Measurements from ENCODE around the gene PTOV1.

The PTOV1 gene

GRCh38 chr19:49845414-49845813 is 5.5 kb upstream of the PTOV1 start:
- DNase-seq, result no peak

DNA sequence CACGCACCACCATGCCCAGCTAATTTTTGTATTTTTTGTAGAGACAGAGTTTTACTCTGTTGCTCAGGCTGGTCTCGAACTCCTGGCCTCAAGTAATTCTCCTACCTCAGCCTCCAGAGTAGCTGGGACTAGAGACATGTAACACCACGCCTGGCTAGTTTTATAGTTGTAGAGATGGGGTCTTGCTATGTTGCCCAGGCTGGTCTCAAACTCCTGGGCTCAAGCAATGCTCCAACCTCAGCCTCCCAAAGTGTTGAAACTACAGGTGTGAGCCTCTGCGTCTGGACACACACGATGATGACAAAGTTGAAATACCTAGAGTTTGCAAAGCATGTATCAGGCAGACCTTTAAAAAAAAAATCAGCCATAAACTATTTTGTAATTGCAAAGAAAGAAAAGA is 4.6 kb upstream of the PTOV1 start:
- no peak for DNase-seq

DNA sequence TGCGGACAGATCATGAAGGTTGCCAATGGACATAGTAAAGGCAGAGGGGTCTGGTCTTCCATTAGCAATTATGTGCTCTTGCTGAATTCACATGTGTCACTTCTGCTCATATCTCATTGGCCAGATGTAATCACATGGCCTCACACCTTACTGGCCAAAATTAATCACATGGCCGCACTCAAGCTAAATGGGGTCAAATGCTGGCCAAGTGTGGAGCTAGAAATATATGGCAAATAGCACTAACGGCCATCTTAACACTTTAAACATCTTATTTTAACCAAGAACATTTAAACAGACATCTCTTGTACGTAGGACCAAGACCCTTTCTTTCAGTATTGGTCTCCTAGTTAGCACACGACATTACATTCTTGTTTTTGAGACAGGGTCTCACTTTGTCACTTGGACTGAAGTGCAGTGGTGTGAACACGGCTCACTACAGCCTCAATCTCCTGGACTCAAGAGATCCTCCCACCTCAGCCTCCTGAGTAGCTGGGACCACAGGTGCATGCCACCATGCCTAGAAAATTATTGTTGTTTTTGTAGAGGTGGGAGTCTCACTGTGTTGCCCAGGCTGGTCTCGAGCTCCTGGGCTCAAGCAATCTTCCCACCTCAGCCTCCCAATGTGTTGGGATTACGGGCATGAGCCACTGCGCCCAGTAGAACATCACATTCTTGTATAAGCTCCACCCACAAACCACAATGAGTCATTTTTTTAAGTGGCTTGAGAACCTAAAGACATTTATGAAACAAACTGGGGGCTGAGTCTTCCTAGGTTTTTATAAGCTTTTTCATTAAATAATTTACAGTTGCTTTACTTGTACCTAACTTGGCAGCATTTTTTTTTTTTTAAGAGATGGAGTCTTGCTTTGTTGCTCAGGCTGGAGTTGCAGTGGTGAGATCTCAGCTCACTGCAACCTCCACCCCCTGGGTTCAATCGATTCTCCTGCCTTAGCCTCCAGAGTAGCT is 2.9 kb upstream of the PTOV1 start:
- no peak for DNase-seq

DNA sequence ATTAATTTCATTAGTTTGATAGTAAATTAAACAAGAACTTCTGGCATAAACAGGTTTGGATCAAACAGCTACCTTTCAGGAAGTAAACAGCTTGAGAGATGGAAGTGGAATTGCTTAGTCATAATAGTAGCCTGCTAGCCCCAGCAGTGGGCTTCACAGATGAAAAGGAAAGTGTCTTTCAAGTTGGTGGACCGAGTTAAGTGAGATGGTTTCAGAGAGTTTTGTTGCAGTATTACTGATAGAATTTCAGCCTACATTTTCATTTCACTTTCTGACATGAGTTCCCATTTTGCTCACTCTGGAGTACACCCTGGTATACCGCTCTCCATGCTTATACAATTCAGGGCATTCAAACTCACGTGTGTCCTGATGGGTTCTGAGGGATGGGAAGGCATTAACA is 2.0 kb upstream of the PTOV1 start:
- no peak for DNase-seq

DNA sequence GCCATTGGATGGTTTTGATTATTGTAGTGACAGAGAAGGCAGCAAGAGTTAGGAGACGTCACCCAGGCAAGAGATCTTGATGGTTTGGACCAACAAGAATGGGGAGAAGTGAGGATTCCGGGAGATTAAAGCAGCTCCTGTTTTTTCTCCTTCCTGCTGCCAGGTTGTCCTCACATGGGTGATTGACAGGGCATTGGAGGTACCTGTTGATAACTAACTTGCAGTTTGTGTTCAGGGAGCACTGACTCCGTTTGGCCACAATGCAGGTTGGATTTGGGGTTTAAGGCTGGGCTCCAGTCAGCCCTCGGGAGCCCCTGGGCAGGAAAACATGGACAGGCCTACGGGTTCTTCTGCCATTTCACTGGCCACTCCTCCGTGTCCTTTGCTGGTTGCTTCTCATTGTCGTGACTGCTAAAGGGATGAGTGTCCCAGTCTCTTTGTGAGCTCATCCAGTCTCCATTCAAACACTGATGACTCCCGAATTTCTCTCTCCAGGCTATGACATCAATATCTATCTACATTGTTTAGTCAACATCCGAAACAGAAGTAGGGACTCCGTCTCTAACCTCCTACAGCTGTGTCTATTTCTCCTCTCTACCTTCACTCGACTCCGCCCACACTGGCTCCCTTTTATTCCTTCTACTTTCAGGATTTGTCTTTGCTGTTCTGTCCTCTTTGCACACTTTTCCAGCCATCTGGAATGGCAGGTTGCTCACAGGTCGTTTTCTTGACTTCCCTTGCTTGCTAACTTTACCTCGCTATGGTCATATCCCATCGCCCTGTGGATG is 1.3 kb upstream of the PTOV1 start:
- no peak for DNase-seq

- DNase-seq, result no peak
Observed at GRCh38 chr19:49850221-49850486, 805 bp upstream of the PTOV1 start.

GRCh38 chr19:49851456-49852259 is 699 bp downstream of the PTOV1 start:
- no peak for DNase-seq

- DNase-seq, result no peak
Observed at GRCh38 chr19:49852631-49853126, 1.7 kb downstream of the PTOV1 start.

DNA sequence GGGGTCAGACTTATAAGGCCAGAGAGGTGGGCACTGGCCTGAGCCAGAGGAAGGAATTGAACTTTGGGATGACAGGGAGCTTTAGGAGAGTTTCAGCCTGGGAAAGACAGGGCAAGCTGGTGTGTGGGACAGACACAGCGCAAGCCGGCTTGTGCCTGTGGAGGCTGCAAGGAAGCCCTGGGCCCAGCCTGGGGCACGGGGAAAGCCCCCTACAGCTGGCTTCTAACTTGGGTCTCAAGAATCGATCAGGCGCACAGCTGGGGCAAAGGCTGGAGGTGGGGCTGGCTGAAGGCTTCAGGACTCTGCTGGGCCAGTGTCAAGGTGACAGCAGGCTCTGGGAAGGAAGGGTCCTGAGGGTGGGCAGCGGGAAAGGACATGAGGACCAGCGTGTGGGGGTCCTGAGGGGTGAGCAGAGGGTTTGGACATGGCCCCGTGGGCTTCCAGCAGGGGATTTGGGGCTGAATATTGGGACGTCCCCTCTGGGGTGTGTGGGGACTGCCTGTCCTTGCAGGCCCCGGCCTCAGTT is 3.0 kb downstream of the PTOV1 start:
- no peak for DNase-seq

DNA sequence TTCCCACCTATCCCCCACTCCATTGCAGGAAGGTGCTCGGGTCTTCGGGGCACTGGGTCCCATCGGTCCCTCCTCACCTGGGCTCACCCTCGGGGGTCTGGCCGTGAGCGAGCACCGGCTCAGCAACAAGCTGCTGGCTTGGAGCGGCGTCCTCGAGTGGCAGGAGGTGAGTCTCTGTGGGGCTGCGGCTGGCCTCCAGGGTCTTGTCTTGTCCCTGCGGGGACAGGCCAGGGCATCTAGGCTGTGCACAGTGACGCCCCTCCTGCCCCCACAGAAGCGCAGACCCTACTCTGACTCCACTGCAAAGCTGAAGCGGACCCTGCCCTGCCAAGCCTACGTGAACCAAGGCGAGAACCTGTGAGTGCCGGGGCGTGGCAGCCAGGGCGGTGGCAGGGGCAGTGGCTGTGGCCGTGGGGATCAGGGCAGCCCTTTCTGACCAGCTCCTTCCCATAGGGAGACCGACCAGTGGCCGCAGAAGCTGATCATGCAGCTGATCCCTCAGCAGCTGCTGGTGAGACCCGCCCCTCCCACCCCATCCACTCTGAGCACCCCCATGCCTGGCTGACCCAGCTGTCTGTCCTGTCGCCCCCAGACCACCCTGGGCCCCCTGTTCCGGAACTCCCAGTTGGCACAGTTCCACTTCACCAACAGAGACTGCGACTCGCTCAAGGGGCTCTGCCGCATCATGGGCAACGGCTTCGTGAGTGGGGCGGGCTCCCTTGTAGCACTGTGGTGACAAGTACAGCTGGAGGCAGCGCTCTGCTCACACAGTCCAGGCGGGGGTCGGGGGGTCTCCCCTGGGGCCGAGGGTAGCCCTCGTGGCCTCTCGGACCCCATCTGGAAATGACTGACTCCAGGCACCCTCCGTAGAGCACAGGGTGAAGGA is 3.7 kb downstream of the PTOV1 start:
- no peak for DNase-seq

DNA sequence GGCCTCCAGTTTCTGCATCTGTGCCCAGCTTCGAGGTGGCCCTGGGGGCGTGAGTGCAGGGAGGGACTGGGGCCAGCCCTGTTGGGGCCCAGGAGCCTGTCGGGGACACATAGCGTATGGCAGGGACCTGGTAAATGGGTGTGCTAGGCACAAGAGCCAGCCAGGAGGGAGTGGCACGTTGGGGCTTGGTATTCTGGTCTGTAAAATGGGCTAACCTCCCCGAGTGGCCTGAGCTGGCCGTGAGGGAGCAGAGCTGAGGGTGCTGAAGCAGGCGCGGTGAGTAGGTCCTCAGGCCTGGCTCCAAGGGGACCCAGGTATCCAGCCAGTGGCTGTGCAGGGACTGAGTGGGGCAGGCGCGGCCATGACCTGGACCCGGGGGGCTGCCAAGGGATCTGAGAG is 4.3 kb downstream of the PTOV1 start:
- no peak for DNase-seq

- DNase-seq, result no peak
Observed at GRCh38 chr19:49855676-49856573, 5.0 kb downstream of the PTOV1 start.

GRCh38 chr19:49856574-49857021 is 5.6 kb downstream of the PTOV1 start:
- DNase-seq, result no peak

DNA sequence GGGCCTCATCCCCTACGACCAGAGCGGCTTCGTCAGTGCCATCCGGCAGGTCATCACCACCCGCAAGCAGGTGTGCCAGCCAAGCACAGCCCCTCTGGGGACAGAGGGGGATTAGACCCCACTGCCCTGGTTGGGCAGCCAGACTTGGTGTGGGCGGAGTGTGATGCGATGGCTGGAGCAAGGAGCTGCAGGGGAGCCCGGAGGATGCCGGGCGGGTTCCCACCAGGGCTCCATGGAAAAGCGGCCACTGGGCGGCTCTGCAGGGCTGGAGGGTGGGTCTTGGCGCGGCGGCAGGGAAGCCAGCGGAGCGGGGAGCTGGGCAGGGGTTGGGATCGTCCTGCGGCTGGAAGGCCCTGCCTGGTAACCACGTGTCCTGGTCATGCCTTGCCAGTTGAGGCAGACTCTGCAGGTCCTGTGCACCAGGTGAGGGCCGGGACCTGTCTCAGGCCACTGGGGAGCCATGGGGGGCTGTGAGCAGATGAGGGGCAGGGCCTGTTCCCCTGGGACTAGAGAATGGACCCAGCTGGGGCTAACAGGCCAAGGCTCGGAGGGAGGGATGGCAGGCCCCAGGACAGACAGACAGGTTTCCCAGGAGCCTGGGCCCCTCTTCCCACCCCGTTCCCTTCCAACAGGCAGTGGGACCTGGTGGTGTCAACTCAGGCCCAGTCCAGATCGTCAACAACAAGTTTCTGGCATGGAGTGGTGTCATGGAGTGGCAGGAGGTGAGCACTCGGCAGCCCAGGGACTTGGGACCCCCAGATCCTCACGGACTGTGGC is 6.3 kb downstream of the PTOV1 start:
- DNase-seq, result no peak

GRCh38 chr19:49857838-49858087 is 6.8 kb downstream of the PTOV1 start:
- DNase-seq, result no peak

DNA sequence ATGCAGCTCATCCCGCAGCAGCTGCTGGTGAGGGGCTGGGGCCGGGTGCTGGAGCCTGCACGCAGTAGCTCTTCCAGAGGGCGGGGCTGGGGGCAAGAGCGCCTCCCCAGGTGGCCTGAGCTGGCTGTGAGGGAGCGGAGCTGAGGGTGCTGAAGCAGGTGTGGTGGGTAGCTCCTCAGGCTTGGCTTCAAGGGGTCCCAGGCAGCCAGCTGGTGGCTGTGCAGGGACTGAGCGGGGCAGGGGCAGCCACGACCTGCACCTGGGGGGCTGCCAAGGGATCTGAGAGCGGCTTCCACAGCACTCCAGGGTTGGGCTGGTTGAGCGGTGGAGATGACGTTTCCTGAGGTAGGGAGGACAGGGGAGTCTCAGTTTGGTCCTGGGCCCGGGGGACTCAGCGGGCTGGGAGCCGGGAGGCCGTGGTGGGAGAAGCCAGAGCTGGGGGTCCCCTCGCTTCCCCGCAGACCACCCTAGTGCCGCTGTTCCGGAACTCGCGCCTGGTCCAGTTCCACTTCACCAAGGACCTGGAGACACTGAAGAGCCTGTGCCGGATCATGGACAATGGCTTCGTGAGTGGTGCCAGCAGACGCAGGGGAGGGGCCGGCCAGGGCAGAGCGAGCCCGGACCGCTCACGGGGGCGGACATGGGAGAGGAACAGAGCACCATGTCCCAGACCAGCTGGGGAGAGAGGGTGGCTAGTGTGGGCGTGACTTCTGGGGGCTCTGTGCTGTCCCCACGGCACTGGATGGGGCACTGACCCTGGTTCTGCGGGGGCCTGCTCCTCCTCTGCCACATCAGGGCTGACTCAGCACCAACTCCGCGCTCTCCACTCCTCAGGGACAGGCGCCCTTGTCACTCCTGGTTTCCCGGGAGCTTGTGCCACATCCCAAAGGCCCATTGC is 7.4 kb downstream of the PTOV1 start:
- DNase-seq, result no peak

DNA sequence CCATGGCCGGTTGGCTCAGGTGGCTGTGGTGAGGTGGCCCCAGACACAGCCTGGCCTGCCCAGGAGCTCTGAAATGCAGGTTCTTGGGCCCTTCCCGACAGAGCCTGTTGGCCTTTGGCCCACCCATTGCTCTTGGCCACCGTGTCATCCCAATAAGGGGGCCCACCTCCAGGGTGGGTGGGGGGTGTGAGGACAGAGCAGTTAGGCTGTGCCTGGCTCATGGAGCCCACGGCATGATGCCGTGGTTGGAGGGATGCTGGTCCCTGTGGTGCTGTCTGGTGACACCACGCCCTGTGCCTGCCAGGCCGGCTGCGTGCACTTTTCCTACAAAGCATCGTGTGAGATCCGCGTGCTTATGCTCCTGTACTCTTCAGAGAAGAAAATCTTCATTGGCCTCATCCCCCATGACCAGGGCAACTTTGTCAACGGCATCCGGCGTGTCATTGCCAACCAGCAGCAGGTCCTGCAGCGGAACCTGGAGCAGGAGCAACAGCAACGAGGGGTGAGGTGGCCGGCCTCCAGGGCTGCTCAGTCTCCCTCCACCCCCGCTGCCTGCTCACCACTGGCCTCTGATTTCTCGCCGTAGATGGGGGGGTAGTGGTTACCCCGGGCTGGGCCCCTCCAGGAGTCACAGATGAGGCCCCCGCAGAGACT is 8.8 kb downstream of the PTOV1 start:
- no peak for DNase-seq

- DNase-seq, result no peak
Observed at GRCh38 chr19:49860336-49861102, 9.6 kb downstream of the PTOV1 start.
